ENCODE results near the gene PPFIA4.
A peak's percentile ranks its signal among the peaks of the same experiment; 100 is the strongest.

Gene PPFIA4

GRCh38 chr1:203066965-203067364 is 40.7 kb downstream of the PPFIA4 start:
- Histone ChIP-seq H3K4me1 (peaks cover 91% of the 10 kb centered on the region), H4K20me1 (no peaks in the 10 kb centered on the region), H3K4me3 (no peak overlapping the region), H3K27me3 (no peaks in the 10 kb centered on the region), H3K27ac (peak overlapping the region; percentile 89), H3K4me2 (peak overlapping the region; percentile 93; the same call in 1 of the 2 replicates), H3K9ac (no peak overlapping the region), H3K9me3 (no peaks in the 10 kb centered on the region), H3K36me3 (peaks cover 59% of the 10 kb centered on the region)
- TF ChIP-seq Cebpa-rat (IDR thresholded peaks at IDR 0.05): no peak

GRCh38 chr1:203069030-203069747 is 42.9 kb downstream of the PPFIA4 start:
- Histone ChIP-seq H3K36me3 (peaks cover 78% of the 10 kb centered on the region), H4K20me1 (no peaks in the 10 kb centered on the region), H3K27ac (peak overlapping the region; percentile 89), H3K4me1 (peaks cover 76% of the 10 kb centered on the region), H3K9me3 (no peaks in the 10 kb centered on the region), H3K27me3 (no peaks in the 10 kb centered on the region; the same call in 1 of the 2 replicates), H3K4me3 (peak overlapping the region; percentile 46), H3K9ac (peak overlapping the region; percentile 73), H3K4me2 (peak overlapping the region; percentile 93)
- no peak for TF ChIP-seq Cebpa-rat (IDR thresholded peaks at IDR 0.05)

- peaks cover 78% of the 10 kb centered on the region for H3K4me1 ChIP-seq
Observed at GRCh38 chr1:203072002-203072602, 45.8 kb downstream of the PPFIA4 start.

GRCh38 chr1:203072911-203073310 is 46.6 kb downstream of the PPFIA4 start:
- H3K36me3 ChIP-seq: peaks cover 73% of the 10 kb centered on the region
- no peaks in the 10 kb centered on the region for H3K9me3 ChIP-seq
- TF ChIP-seq Cebpa-rat (IDR thresholded peaks at IDR 0.05): no peak
- H3K27ac ChIP-seq: no peak overlapping the region
- H3K4me1 ChIP-seq: peaks cover 70% of the 10 kb centered on the region
- H3K4me3 ChIP-seq: no peak overlapping the region
- H3K4me2 ChIP-seq: no peak overlapping the region
- H4K20me1 ChIP-seq: no peaks in the 10 kb centered on the region
- no peak overlapping the region for H3K9ac ChIP-seq
- H3K27me3 ChIP-seq: peaks cover 23% of the 10 kb centered on the region

More at GRCh38 chr1:203072002-203072602, 45.8 kb downstream of the PPFIA4 start:
- TF ChIP-seq Cebpa-rat (IDR thresholded peaks at IDR 0.05): no peak
- Histone ChIP-seq H3K27me3 (peaks cover 23% of the 10 kb centered on the region), H3K4me2 (0 out of 2 replicates have a peak overlapping the region, but pooled peaks have one; percentile 93), H3K36me3 (peaks cover 73% of the 10 kb centered on the region), H3K9ac (no peak overlapping the region), H3K4me3 (no peak overlapping the region), H4K20me1 (no peaks in the 10 kb centered on the region), H3K27ac (no peak overlapping the region), H3K9me3 (no peaks in the 10 kb centered on the region)

GRCh38 chr1:203073469-203073868 is 47.2 kb downstream of the PPFIA4 start:
- no peaks in the 10 kb centered on the region for H4K20me1 ChIP-seq
- H3K9ac ChIP-seq: no peak overlapping the region
- H3K36me3 ChIP-seq: peaks cover 73% of the 10 kb centered on the region
- no peak overlapping the region for H3K27ac ChIP-seq
- H3K4me2 ChIP-seq: no peak overlapping the region
- H3K4me3 ChIP-seq: no peak overlapping the region
- no peaks in the 10 kb centered on the region for H3K9me3 ChIP-seq
- peaks cover 64% of the 10 kb centered on the region for H3K4me1 ChIP-seq
- TF ChIP-seq Cebpa-rat (IDR thresholded peaks at IDR 0.05): no peak
- peaks cover 23% of the 10 kb centered on the region for H3K27me3 ChIP-seq

- peaks cover 23% of the 10 kb centered on the region for H3K27me3 ChIP-seq
- H3K4me3 ChIP-seq: no peak overlapping the region
- H3K27ac ChIP-seq: no peak overlapping the region
- peaks cover 79% of the 10 kb centered on the region for H3K36me3 ChIP-seq
- H4K20me1 ChIP-seq: no peaks in the 10 kb centered on the region
- peak overlapping the region; percentile 91; the same call in 1 of the 2 replicates for H3K4me2 ChIP-seq
- H3K9me3 ChIP-seq: no peaks in the 10 kb centered on the region
- H3K9ac ChIP-seq: no peak overlapping the region
- TF ChIP-seq Cebpa-rat (IDR thresholded peaks at IDR 0.05): no peak
- peaks cover 53% of the 10 kb centered on the region for H3K4me1 ChIP-seq
Observed at GRCh38 chr1:203074610-203075009, 48.3 kb downstream of the PPFIA4 start.

GRCh38 chr1:203075236-203076030 is 49.1 kb downstream of the PPFIA4 start:
- Histone ChIP-seq H4K20me1 (no peaks in the 10 kb centered on the region), H3K9ac (0 out of 2 replicates have a peak overlapping the region, but pooled peaks have one; percentile 44), H3K27me3 (peaks cover 23% of the 10 kb centered on the region), H3K36me3 (peaks cover 87% of the 10 kb centered on the region), H3K4me2 (peak overlapping the region; percentile 91), H3K27ac (no peak overlapping the region), H3K4me1 (peaks cover 45% of the 10 kb centered on the region), H3K4me3 (peak overlapping the region; percentile 55), H3K9me3 (no peaks in the 10 kb centered on the region)
- no peak for TF ChIP-seq Cebpa-rat (IDR thresholded peaks at IDR 0.05)

GRCh38 chr1:203076031-203076511 is 49.8 kb downstream of the PPFIA4 start:
- TF ChIP-seq Cebpa-rat (IDR thresholded peaks at IDR 0.05): no peak
- Histone ChIP-seq H3K4me2 (peak overlapping the region; percentile 91), H3K9me3 (no peaks in the 10 kb centered on the region), H4K20me1 (no peaks in the 10 kb centered on the region), H3K4me3 (peak overlapping the region; percentile 55; the same call in 1 of the 2 replicates), H3K36me3 (peaks cover 87% of the 10 kb centered on the region), H3K27ac (no peak overlapping the region), H3K27me3 (peaks cover 23% of the 10 kb centered on the region), H3K4me1 (peaks cover 38% of the 10 kb centered on the region), H3K9ac (0 out of 2 replicates have a peak overlapping the region, but pooled peaks have one; percentile 44)

GRCh38 chr1:203077367-203077766 is 51.1 kb downstream of the PPFIA4 start:
- TF ChIP-seq Cebpa-rat (IDR thresholded peaks at IDR 0.05): no peak
- Histone ChIP-seq H3K27me3 (peaks cover 23% of the 10 kb centered on the region), H3K9ac (no peak overlapping the region)

More at GRCh38 chr1:203077367-203077766, 51.1 kb downstream of the PPFIA4 start:
- Histone ChIP-seq H3K9me3 (no peaks in the 10 kb centered on the region), H3K4me3 (no peak overlapping the region), H4K20me1 (no peaks in the 10 kb centered on the region), H3K27ac (no peak overlapping the region), H3K4me2 (no peak overlapping the region), H3K4me1 (peaks cover 34% of the 10 kb centered on the region), H3K36me3 (peaks cover 74% of the 10 kb centered on the region)

All from BLaER1 (cell line).